Right renal pelvis (tissue), 4 donors: Measurements from ENCODE around the gene KCNQ1. TPM values are rescaled to one million over a fixed set of nuclear protein-coding genes. Genes with fewer than 3 reads are reported as not detected.

Experiments
- DNase-seq, 4 donors: peaks; one replicate each; pipeline ENCODE4 v3.0.0-alpha.2; 2013; ENCODE audit warnings: low read depth in 4 of 4, low spot score in 3 of 4, missing footprints in 1 of 4
- polyA plus RNA-seq, 4 donors: library from polyadenylated mRNA; unstranded; fragments of 120-200 nt; gene quantifications; one replicate each; pipeline ENCODE4 v1.2.1, GENCODE V29; 2013; ENCODE audit not compliant: insufficient read length in 4 of 4

KCNQ1 gene
- polyA plus RNA-seq, 4 donors = 9.8 to 13.2 (median 12.0) TPM

DNA sequence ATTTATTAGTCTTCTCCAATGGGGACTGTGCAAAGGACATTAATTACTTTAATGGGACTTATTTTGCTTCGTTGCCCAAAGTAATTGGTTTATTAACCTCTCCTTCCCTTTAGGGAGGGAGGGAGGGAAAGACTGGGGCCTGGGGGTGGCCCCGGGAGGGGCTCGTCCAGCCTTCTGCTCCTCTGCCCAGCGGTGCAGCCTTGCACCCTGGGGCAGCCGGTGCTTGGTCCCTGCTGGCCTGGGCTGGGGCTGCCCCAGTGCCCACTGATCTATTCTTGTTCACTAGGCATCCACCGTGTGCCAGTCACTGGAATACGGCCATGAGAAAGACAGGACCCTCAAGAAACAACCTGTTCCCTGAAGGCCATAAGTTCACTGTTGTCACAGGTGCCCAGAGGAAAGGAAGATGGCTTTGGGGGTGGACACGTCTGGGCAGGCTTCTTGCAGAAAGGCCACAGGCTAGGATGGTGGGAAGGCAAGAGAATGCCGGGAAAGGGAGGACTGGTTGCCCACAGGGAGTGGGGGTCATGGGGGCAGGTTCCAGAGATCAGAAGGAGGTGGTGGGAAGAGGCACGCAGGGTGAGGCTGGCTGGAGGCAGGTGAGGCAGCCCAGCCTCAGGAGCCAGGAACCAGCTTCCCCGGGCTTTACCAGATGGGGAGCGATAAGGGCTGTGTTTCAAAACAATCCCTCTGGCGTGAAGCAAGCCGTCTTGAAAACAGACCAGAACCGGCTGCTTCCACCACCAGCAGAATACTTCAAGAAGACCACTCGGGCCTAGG lies 302.6 kb downstream of the KCNQ1 start:
- DNase-seq = no peak

DNA sequence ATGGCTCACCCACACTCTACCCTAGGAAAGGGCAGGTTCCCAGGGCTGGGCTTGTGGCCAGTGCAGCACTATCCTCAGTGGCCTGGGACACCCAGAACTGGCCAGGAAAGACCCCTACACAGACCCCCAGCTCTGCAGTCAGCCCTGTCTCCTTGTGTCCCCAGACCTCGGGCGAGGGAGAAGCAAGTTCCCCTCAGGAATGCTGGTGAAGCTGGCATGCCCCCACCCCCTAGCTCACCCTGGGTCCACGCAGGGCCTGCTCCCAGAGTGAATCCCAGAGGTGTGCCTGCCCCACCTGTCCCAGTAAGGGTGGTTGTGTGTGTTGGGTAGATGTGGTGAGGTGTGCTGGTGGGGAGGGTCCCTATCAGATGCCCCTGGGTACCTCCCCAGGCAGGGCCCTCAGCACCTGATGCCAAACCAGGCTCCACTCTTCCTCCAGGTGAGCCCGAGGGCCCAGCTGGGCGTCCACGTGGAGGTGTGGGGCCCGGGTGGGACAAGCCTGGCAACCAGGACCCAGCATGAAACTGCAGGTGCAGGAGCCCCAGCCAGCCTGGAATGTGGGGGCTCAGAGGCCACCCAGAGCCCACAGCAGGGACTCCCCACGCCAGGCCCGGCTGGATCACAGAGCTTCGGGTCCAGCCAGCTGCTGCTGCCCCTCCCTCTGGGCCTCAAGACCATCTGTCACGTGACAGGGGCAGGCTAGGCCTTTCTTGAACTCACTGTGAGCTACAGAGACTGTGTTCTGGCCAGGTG lies 303.4 kb downstream of the KCNQ1 start:
- DNase-seq = no peak

DNA sequence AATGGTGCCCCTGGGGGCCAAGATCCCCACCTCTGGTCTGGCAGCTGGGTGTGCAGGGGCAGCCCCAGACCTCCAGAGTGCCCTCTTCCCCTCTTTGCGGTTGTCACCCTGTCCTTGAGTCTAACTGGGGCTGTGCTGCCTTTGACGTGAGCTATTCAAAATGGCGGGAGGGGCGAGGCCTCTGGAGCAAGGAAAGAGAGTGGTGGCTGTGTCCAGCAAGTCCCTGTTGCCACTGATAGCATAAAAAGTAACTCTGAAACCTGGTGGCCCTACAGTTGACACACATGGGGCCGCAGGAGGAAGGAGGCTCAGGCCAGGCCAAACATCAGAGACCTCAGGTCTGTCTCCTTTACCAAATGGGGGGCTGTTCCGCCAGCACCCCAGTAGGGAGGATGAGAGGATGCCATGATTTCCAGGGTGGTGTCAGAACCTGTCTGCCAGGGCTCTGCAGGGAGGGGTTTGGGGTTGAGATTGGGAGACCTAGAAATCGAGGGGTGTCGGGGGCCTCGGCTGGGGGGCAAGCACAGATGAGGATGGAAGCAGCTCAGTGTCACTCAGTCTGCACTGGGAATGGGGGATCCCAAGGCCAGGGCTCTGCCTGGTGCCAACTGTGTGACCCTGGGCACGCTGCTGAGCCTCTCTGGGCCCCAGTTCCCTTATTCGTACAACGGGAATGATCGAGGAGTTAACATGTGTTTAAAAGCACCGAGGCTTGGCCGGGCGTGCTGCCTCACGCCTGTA lies 304.2 kb downstream of the KCNQ1 start:
- no peak for DNase-seq

DNA sequence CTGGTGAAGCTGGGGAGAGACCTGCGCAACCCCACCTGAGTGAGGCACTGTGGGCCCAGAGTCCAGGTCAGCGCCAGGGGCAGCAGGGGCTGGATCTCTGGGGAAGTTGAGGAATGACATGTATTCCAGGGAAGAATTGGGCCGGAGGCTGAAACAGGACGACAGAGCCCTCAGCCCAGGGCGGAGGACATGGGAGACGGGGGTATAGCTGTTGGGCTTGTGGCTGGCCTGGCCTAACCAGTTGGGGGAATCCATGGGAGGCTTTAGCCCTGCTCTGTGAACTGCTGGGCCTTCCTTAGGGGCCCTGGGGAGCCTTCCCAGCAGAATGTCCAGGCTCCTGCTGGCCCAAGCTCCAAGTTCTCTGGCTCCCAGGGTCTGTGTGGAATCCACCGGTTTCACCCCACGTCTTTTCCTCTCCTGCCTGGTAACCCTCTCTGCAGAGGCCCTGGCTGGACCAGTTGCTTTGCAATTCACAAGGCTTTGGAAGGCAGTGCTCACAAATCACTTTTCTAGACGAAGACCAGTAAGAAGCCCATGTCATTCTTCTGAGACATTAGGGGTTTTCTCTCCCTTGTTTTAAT lies 305.4 kb downstream of the KCNQ1 start:
- no peak for DNase-seq

DNA sequence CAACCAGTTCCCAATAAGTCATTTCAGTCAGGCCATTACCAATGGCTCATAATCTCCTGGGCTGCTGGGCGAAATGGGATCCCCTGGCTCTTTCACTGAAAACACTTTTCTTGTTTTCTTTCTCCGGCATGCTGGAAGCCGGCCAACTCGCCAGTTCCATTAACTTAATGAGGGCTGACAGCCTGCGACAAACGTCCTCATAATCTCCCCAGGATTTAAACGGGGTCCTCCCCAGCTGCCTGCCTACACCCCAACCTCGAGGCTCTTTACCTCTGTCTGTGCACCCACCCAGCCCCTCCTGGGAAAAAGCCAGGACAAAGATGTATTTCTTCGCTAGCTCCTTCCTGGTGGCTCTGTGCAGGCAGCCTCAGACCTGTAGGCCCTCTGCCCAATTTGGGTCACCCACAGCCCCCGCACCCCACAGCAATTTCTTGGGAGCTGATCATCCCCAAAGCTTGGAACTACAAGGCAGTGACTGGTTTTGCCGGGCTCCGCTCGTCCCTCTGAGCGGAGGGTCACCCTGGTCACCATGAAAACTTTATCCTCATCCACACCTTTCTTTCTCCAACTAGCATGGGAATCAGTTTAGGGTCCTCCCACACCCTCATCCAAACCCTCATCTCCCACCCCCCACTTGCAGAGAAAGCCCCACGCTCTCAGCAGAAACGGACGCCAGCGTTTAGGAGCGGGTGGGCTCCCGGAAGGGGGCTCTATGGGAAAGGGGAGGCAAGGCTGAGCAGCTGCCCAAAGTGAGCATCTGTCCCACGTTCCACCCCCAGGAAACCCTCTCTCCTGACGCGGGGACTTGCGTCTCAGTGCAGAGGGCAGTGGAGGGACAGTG lies 306.1 kb downstream of the KCNQ1 start:
- DNase-seq = peak in 1 of 4 donors; percentile 52

DNA sequence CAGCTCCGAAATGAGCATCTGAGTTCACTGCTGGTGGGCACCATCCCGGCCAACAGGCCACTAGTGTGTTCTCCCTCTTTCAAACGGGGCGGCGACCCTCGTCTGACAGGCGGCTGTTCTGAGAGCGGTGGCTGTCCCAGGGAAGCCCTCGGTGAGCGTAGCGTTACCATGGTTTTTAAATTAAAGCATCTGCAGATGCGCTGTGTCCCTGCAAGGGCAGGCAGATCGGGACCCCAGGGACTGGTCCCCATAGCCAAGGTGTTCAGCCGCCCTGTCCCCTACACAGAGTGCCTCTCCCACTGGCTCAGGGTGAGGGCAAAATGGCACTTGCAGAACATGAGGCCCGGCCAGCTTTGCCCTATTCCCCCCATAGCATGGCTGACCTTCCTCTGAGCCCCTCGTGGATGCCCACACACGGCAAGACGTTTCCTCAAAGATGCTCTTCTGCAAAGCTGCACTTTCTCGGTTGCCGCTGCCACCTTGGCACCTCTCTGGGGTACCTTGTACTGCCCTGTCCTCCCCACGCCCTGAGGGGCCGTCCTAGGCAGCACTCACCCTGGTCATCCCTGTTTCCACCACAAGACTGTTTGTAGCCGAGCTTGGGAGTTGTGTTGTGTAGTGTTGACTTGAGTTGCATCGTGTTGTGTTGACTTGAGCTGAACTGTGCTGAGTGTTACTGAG lies 306.9 kb downstream of the KCNQ1 start:
- no peak for DNase-seq

DNA sequence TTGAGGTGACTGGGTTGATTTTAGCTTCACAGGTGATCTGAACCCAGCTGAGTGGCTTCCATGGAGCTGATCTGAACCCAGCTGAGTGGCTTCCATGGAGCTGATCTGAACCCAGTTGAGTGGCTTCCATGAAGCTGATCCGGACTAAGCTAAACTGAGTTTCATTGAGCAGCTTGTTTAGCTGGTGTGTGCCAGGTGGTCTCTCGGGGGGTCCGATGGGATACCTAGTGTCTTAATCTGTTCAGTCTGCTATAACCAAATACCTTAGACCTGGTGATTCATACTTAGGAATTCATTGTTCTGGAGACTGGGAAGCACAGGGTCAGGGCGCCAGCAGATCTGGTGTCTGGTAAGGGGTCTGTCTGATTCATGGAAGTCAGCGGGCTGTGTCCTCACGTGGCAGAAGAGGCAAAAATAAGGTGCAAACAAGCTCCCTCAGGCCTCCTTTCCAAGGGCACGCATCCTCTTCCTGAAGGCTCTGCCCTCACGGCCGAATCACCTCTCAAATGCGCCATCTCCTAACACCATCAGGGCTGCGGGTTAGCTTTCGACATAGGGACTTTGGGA lies 307.5 kb downstream of the KCNQ1 start:
- no peak for DNase-seq

DNA sequence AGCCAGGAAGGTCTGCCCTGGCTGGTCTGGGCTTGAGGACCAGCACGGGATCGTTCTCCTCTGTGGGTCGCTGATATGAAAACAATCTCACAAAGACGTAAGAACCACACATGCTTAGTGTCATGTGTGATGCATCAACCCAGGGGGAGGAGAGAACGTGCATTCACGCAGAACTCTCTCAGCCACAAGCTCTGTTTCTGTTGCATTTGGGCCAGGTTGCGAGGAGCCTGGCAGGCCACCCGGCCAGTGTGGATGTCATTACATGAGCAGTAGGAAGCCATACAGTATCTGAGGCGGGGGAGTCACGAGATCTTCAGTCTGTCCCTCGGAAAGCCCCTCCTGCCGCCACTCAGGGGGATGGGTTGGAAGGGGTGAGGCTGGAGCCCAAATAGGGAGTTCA lies 308.1 kb downstream of the KCNQ1 start:
- DNase-seq = no peak

DNA sequence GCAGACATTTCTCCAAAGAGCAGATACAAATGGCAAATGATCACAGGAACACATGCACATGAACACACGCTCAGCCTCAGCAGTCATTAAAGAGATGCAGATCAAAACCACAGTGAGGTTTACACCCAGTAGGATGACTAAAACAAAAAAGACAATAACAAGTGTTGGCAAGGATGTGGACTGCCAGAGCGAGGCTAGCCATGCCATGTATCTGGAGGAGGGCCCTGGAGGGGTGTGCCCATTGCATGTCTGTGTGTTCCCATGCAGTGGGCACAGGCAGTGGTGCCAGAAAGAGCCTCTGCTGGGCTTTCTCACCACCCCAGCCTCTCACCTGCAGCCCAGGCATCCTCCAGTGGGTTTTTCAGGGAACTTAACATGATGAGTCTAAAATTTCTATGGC lies 309.2 kb downstream of the KCNQ1 start:
- no peak for DNase-seq

DNA sequence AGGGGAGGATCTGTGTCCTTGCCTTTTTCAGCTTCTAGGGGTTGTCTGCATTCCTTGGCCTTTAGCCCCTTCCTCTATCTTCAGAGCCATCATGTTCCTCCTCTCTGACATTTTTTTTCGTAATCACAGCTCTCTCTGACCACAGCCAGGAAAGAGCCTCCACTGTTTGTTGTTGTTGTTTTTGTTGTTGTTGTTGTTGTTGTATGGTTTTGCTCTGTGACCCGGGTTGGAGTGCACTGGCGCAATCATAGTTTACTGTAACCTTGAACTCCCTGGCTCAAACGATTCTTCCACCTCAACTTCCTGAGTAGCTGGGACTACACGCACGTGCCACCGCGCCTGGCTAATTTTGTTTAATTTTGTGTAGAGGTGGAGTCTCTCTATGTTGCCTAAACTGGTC lies 310.3 kb downstream of the KCNQ1 start:
- DNase-seq = no peak

DNA sequence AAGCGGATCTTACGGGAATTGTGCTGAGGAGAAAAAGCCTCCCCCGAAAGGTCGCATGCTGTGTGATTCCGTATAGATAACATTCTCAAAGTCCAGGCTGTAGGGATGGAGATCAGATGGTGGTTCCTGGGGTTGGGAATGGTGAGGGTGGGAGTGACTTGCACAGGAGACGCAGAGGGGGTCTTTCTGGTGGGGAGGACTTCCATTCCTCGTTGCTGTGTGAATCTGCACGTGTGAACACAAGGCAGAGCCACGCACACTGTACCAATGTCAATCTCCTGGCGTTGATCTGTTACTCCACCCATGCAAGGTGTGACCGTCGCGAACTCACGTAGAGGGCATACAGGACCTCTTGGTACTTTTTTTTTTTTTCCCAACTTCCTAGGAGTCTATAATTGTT lies 313.9 kb downstream of the KCNQ1 start:
- no peak for DNase-seq

DNA sequence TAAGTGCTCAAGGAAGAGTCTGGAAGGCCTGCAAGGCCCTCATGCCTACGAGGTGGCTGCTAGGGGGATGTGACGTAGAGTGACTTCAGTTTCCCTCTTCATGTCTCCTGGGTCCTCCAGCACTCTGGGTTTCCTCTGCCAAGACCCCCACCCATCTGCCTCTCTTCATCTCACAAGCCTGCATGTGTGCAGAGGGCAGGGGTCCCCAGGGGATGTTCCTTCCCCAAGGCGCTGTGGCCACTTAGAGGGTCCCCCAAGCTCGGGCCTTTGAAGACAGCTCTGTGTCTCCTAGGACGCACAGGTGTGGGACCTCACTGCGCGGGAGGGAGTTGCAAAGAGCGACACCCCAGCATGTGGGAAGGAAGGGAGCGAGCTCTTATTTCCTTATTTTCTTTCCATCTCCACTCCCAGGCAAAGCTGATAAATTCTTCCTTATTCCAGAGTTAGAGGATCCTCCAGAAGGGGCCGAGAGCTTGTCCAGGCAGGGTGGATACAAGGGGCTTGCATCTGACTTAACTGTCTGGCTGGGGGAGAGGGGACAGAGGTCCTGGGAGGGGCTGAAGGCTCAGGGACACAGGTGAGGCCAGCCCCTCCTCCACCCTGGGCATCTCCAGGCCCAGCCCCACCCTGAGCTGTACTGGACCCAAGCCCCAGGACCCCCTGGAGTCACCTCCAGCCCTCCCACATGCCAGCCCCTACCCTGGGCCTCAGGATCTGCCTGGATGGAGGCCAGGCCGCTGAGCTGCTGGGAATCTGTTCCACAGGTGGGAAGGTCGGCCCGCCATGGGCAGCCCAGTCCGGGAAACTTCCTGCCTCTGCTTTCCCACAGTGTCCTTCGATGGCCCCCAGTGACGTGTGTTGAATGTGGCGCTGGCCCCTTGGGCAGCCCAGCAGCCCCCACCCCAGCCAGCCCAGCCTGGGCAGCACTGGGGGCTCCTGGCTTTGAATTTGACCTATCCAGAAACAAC lies 314.7 kb downstream of the KCNQ1 start:
- no peak for DNase-seq

DNA sequence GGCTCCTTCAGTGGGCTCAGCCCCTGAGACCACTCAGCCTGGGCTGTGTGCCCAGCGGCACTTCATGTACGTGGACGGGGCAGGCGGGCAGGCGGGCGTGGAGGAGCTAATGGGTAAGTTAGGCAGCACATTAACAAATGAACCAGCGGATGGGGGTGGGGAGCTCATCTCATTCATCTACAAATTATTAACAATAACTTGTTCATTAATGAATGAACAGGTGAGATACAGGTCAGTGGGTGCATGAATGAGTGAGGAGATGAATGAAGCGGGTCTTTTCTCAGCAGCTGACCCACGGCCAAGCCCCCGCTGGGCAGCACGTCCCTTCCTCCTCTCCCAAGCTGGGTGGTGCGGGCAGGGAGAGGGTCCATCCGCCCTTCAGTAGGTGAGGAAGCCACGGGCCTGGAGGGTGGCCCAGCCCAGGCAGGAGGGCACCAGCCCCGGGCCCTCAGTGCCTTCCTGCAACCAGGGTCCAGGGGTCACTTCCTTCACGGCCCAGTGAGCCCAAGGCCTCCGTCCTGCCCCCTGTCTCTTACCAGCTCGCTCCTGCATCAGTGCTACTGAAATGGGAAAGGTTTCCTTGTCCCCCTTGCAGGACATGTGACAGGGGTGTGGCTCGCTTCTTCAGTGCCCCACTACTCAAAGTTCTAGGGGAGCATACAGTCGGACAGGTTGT lies 315.5 kb downstream of the KCNQ1 start:
- DNase-seq = peak in 1 of 4 donors; percentile 55

DNA sequence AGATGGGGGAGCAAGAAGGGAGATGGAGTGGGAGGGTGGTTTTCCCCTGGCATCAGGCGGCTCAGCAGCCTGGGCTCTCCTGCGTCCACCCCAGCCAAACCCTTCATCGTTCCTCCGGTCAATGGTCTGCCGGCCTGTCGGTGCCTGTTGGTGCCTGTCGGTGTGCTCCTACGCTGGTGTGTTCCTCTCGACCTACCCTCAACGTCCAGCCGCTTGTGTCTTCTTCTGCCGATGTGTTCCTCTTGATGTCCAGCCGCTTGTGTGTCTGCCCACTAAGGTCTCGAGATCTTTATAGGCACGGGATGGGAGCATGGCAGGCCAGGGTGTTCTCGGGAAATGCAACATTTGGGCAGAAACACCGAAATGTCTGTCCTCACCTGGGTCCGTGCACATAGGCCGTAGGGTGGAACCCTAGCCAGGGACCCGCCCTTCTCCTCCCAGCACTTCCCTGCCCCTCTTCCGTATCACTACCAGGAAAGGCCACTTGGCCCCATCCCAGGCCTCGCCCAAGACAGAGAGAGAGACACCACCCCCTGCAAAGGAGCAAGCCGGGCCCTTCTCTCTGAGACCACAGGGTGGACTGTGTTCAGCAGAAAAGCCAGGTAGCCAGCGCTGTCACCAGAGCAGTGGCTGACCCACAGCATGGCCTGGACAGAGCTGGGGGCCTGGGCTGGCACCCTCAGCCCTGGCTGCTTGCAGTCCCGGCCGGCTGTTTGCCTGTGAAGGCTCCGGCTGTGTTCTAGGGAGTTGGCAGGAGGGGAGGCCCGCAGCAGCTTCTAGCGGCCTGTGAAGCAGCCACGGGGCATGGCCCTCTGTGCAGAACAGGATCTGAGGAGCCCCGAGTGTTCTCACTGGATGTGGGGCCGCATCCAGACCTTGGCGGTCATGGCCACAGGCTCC lies 316.6 kb downstream of the KCNQ1 start:
- no peak for DNase-seq

DNA sequence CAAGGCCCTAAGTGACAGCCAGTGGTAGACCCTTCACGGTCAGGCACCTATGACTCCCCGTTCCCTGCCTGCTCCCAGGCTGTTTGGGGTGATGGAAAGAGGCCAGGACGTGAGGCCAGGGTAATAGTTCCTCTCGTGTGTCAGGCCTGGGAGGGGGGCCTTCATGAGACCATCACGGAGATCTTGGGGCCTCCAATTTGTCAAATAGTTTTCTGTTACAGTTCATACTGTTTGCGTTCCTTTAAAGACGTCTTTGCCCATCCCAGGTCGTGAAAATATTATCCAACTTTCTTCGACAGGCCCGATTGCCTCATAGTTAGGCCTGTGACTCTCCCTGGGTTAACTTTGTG lies 317.2 kb downstream of the KCNQ1 start:
- no peak for DNase-seq

DNA sequence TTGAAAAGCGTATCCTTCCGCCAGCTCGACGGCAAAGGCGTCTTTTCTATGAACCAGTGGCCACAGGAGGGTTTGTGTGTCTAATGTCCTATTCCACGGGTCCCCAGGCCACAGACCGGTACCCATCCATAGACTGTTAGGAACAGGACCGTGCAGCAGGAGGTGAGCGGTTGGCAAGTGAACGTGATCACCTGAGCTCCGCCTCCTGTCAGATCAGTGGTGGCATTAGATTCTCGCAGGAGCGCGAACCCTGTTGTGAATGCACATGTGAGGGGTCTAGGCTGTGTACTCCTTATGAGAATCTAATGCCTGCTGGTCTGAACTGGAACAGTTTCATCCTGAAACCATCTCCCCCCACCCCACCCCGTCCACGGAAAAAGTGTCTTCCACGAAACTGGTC lies 317.6 kb downstream of the KCNQ1 start:
- DNase-seq = no peak

DNA sequence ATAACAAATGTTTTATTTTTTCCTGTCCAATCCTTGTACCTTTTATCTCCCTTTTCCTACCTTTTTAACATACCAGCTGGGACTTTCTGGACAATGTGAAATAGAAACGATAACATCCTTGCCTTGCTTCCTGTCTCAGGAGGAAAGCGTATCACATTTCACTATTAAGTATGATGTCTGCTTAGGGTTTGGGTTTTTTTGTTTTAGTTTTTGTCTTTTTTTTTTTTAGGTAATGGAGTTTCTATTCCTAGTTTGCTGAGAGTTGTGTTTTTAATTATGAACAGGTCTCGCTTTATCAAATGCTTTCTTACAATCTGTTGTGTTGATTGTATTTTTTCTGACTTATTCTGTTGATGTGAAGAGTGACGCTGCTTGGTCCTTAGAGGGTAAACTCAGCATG lies 319.2 kb downstream of the KCNQ1 start:
- DNase-seq = no peak
